ENCODE results near the gene TACSTD2.
A peak's percentile ranks its signal among the peaks of the same experiment; 100 is the strongest.
"Not testable (repeated sequence)": the region's sequence is repeated elsewhere in the genome, so short reads cannot be mapped to it uniquely, and the experiment has no call there.

Gene TACSTD2

DNA sequence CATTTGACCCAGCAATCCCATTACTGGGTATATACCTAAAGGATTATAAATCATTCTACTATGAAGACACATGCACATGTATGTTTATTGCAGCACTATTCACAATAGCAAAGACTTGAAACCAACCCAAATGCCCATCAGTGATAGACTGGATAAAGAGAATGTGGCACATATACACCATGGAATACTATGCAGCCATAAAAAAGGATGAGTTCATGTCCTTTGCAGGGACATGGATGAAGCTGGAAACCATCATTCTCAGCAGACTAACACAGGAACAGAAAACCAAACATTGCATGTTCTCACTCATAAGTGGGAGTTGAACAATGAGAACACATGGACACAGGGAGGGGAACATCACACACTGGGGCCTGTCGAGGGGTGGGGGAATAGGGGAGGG, 13.3 kb downstream of the TACSTD2 start:
- not testable (repeated sequence) for DNase-seq (ENCODE audit: low spot score)

DNA sequence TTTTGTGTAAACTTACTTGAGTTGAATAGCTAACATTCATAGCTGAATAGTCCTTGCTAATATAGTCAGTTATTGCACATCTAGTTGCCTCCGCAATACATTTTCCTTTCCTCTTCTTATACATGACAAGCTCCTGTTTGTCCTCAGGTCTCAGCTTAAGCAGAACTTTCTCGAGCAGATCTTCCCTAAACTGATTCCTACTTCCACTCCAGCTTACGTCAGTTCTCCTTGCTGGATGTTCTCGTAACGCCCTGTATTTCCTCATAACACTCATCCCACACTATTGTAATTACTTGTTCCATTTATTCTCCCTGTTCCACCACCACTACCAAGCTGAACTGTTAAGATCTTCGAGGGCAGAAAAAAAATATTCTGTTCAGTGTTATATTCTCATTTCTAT, 15.4 kb downstream of the TACSTD2 start:
- no peak for DNase-seq (ENCODE audit: low spot score)

- no peak for DNase-seq (ENCODE audit: low spot score)
These were observed 21.7 kb downstream of the TACSTD2 start for GRCh38 chr1:58555393-58555792.

DNA sequence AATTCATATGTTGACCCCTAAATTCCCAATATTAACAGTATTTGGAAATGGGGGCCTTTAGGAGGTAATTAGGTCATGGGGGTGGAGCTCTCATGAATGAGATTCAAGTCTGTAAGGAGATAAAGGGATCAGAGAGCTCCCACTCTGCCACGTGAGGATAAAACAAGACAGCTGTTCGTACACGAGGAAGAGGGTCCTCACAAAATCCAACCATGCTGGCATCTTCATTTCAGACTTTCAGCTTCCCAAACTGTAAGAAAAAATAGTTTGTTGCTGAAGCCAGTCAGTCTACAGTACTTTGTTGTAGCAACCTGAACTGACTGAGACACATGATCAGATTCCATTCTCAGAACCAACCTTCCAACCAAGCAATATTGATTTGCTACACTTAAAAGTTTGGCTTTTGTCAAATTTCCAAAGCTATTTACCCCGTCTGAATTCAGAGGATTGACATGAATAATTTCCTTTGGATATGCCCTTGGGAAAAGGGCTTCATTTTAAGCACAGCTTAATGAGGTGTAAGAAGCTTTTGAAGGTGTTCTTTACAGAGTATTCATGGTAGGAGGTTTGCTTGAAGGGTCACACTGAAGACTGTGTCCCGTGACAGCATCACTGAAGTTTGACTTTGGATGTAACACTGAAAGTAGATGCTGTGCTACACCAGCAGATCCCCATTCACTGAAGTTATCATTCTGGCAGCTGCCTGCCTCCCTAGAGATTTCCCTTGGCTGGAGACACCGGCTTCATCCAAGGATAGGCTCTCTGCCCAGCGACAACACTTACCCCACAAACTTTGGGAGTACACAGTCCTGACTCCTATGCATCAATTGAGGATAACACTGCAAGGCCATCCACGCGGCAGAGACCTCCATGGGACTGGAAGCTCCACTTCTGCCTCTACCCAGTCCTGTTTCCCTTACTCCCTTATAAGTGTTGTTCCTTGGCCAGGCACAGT, 25.6 kb downstream of the TACSTD2 start:
- no peak for DNase-seq (ENCODE audit: low spot score)

GRCh38 chr1:58549291-58549690, 27.8 kb downstream of the TACSTD2 start:
- DNase-seq (ENCODE audit: low spot score): not testable (repeated sequence)

DNA sequence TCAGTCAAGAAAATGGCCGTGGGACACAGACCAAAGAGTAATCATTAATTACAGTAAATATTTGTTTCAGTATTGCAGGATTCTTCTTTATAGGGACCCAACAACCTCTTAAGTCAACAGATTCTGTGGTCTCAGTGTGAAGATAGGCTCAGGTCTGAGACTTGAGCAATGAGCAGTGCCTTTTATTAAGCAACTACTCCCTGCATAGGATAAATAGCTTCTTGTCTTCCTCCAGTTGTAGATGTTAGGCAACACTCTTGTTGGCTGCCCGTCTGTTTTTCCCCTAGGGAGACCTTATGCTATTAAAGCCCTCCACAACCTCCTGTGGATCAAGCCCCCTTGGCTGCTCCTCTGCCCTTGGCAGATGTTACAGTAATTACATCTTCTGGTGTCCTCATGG, 28.7 kb downstream of the TACSTD2 start:
- no peak for DNase-seq (ENCODE audit: low spot score)

DNA sequence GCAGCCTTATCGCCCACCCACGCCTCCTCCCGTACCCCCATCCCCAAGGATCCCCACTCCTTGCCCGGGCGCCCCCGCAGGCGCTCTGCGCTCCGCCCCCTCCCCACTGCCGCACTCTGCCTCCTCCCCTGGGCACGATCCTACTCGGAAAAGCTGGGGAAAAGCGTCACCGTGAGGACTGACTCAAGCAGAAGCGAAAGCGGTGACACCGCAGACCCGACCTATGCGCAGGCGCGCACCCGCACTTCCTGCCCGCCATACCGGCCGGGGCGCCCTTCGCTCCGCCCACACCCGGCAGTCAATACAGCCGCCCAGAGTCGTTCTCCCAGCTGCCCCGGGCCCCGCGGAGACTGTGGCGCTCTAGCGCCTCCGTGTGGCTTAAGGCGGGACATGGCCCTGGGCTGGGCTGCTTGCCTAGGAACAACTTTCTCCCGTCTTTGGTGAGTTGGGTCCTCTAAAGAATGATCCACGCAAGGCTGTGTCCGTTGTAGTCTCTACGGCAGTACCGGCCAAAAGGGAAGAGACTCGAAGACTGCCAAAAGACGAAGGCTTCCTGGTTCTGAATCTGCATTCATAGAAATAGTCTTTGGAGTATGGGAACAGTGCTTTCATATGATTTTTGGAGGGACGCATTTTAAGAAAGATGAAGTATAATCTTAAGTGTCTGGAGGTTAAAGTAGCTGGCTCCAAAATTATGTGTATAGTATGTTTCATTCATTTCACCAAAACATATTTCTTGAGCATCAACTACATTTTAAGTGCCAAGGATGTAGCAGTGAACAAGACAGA, 30.3 kb downstream of the TACSTD2 start, which contains the start of gene OMA1:
Gene OMA1, minus strand, starts transcription at position 207 of the 789 bp plus-strand sequence. CDS start 7,432 bp downstream, outside the sequence.
- DNase-seq (ENCODE audit: low spot score): peak; percentile 98

- peak; percentile 78 for DNase-seq (ENCODE audit: low spot score)
These were observed 31.2 kb downstream of the TACSTD2 start for GRCh38 chr1:58545591-58546519.

DNA sequence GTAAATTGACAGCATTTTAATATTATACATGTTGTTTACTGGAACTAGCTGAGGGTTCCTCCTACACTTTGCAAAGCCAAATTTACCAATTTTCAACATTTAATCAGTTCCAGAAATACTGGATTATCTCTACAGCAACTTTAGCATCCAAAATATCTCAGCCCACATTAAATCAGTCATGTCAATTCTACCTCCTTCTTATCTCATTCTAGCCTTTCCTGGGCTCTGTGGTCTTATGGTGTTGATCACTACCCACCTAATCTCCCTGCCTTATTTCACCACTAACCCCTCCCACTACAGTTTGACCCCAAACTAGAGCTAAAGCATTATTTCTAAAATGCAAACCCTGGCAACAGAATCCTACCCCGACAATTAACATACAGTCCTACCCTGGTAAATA, 33.8 kb downstream of the TACSTD2 start:
- DNase-seq (ENCODE audit: low spot score): no peak

GRCh38 chr1:58539553-58539952, 37.5 kb downstream of the TACSTD2 start:
- DNase-seq (ENCODE audit: low spot score): no peak

DNA sequence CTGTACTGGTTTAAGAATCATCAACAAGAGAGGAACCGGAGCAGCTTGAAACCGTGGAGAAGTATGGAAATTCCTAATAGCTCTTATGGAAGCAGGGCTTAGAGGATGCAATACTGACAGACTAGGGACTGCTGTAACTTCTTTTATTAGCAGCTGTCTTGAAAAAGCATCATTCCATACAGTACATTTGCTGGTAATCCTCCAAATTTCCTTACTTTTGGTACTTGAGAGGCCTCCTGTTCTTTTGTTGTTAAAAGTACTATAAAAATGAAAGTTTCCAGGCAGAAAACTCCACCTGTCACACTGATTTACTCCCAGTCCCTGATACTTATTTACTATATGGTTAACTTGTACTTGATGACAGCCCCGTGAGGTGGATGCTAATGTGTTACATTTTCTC, 38.2 kb downstream of the TACSTD2 start:
- no peak for DNase-seq (ENCODE audit: low spot score)

- DNase-seq (ENCODE audit: low spot score): not testable (repeated sequence)
These were observed 45.2 kb downstream of the TACSTD2 start for GRCh38 chr1:58531842-58532241.

- no peak for DNase-seq (ENCODE audit: low spot score)
These were observed 47.8 kb downstream of the TACSTD2 start for GRCh38 chr1:58529284-58529683.

DNA sequence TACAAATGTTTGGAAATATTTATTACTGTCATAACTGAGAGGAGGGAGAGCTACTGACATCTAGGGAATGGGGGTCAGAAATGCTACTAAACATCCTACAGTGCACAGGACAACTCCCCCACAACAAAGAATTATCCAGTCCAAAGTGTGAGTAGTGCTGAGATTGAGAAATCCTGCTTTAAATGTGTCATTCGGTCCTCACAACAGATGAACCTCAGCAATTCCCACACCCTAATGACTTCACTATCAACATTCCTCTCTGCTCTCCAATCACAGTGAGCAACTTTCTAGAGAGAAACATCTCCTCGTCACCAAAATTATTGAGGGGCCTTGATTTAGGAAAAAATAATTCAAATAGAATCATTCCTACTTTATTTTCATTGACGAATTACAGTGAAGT, 48.5 kb downstream of the TACSTD2 start:
- peak; percentile 16 for DNase-seq (ENCODE audit: low spot score)
